Hepatocyte (in vitro differentiated cells): Measurements from ENCODE around the gene ANGPTL1.

Source experiments
- CTCF ChIP-seq: fragments of 200-600 bp; sonication (generic); IDR thresholded peaks from 2 replicates; pipeline ENCODE4 v1.5.1; 2016; ENCODE audit warnings: antibody characterized with exemption, mild to moderate bottlenecking; ENCODE audit not compliant: poor library complexity
- EZH2 ChIP-seq: fragments of 200-600 bp; sonication (generic); IDR thresholded peaks from 2 replicates; pipeline ENCODE4 v1.6.1; 2016; ENCODE audit warnings: antibody characterized with exemption, mild to moderate bottlenecking, borderline replicate concordance
- EZH2phosphoT487 ChIP-seq: fragments of 200-600 bp; sonication (generic); IDR thresholded peaks from one replicate; pipeline ENCODE4 v1.6.1; 2018; ENCODE audit warnings: antibody characterized with exemption, mild to moderate bottlenecking, low read depth, moderate library complexity; ENCODE audit not compliant: unreplicated experiment, severe bottlenecking

- no peak for TF ChIP-seq CTCF
- no peak for TF ChIP-seq EZH2
- no peak for TF ChIP-seq EZH2phosphoT487
These were observed at the start of gene ANGPTL1 for GRCh38 chr1:178870944-178871343.
